ENCODE measurements around the gene MEOX1. TPM values are rescaled to one million over a fixed set of nuclear protein-coding genes. Genes with fewer than 3 reads are reported as not detected.

Gene MEOX1
- total RNA-seq, 4 donors from 2014 or later: 0.32 to 4.5 (median 0.96) TPM; not detected in 1

- Histone ChIP-seq H3K9me3 (no peaks in the 10 kb centered on the region), H3K36me3 (no peaks in the 10 kb centered on the region), H3K27ac (no peak overlapping the region), H3K4me3 (no peak overlapping the region), H3K4me1 (peaks cover 9 to 11% (median 10%) of the 10 kb centered on the region in 4 donors), H3K27me3 (no peaks in the 10 kb centered on the region)
- intact Hi-C loops (cut with DNase I; ENCODE audit: low total_unique reads): no loop called here
- DNase-seq: no peak
- 86% methylated on average over 7 of the region's 7 CpGs; no CpG with 5 or more reads in 1 of the 2 donors for WGBS, 2 donors (ENCODE audit: low coverage in 1 of 2)
- no peak for TF ChIP-seq EP300 (IDR thresholded peaks at IDR 0.05; ENCODE audit: low read depth)
- TF ChIP-seq CTCF (IDR thresholded peaks at IDR 0.05): no peak
- TF ChIP-seq POLR2A (IDR thresholded peaks at IDR 0.05): no peak
- no peak for TF ChIP-seq POLR2AphosphoS5 (IDR thresholded peaks at IDR 0.05)
- in situ Hi-C loops (cut with MboI; ENCODE audit: low pct_ligation_motif_present in 1 of 4, low pct_unique_long_range_greater_than_20kb in 1 of 4, low sequenced_read_pairs in 3 of 4): no loop called here
These were observed 5.8 kb upstream of the MEOX1 start for GRCh38 chr17:43667506-43667905.

- TF ChIP-seq CTCF (IDR thresholded peaks at IDR 0.05) (no peak), EP300 (IDR thresholded peaks at IDR 0.05; ENCODE audit: low read depth) (no peak), POLR2AphosphoS5 (IDR thresholded peaks at IDR 0.05) (no peak), POLR2A (IDR thresholded peaks at IDR 0.05) (no peak)
- Histone ChIP-seq H3K27ac (no peak overlapping the region), H3K9me3 (no peaks in the 10 kb centered on the region), H3K4me3 (no peak overlapping the region), H3K4me1 (peaks cover 9 to 11% (median 10%) of the 10 kb centered on the region in 4 donors), H3K27me3 (peaks cover 6% of the 10 kb centered on the region), H3K36me3 (no peaks in the 10 kb centered on the region)
- intact Hi-C loops (cut with DNase I; ENCODE audit: low total_unique reads) (no loop called here), in situ Hi-C loops (cut with MboI; ENCODE audit: low pct_ligation_motif_present in 1 of 4, low pct_unique_long_range_greater_than_20kb in 1 of 4, low sequenced_read_pairs in 3 of 4) (no loop called here)
- no peak for DNase-seq
- WGBS, 2 donors (ENCODE audit: low coverage in 1 of 2): 79% methylated on average over 4 of the region's 4 CpGs; no CpG with 5 or more reads in 1 of the 2 donors
These were observed 4.2 kb upstream of the MEOX1 start for GRCh38 chr17:43665937-43666236.

- no peak overlapping the region for H3K27ac ChIP-seq
- peaks cover 8 to 10% (median 8%) of the 10 kb centered on the region in 4 donors for H3K4me1 ChIP-seq
- no peak for DNase-seq
- no peak overlapping the region for H3K4me3 ChIP-seq
- WGBS, 2 donors (ENCODE audit: low coverage in 1 of 2): 81 to 87% methylated on average over 2 to 26 of the region's 26 CpGs
- intact Hi-C loops (cut with DNase I; ENCODE audit: low total_unique reads) (no loop called here), in situ Hi-C loops (cut with MboI; ENCODE audit: low pct_ligation_motif_present in 1 of 4, low pct_unique_long_range_greater_than_20kb in 1 of 4, low sequenced_read_pairs in 3 of 4) (no loop called here)
- H3K9me3 ChIP-seq: no peaks in the 10 kb centered on the region
- TF ChIP-seq POLR2A (IDR thresholded peaks at IDR 0.05) (no peak), CTCF (IDR thresholded peaks at IDR 0.05) (no peak), POLR2AphosphoS5 (IDR thresholded peaks at IDR 0.05) (no peak), EP300 (IDR thresholded peaks at IDR 0.05; ENCODE audit: low read depth) (no peak)
- H3K27me3 ChIP-seq: peaks cover 7% of the 10 kb centered on the region
- H3K36me3 ChIP-seq: no peaks in the 10 kb centered on the region
These were observed 3.6 kb upstream of the MEOX1 start for GRCh38 chr17:43665084-43665936.

GRCh38 chr17:43664096-43664495, 2.4 kb upstream of the MEOX1 start:
- no peaks in the 10 kb centered on the region for H3K9me3 ChIP-seq
- WGBS, 2 donors (ENCODE audit: low coverage in 1 of 2): 60 to 93% methylated on average over 4 to 12 of the region's 12 CpGs
- H3K27ac ChIP-seq: no peak overlapping the region
- no peak for DNase-seq
- H3K27me3 ChIP-seq: peaks cover 7% of the 10 kb centered on the region
- H3K4me1 ChIP-seq: no peaks in the 10 kb centered on the region
- intact Hi-C loops (cut with DNase I; ENCODE audit: low total_unique reads) (no loop called here), in situ Hi-C loops (cut with MboI; ENCODE audit: low pct_ligation_motif_present in 1 of 4, low pct_unique_long_range_greater_than_20kb in 1 of 4, low sequenced_read_pairs in 3 of 4) (no loop called here)
- H3K4me3 ChIP-seq: no peak overlapping the region
- H3K36me3 ChIP-seq: no peaks in the 10 kb centered on the region
- no peak for TF ChIP-seq EP300 (IDR thresholded peaks at IDR 0.05; ENCODE audit: low read depth)
- TF ChIP-seq POLR2AphosphoS5 (IDR thresholded peaks at IDR 0.05): no peak
